Ectodermal cell (in vitro differentiated cells): ENCODE measurements around the gene EVC2.

ENCODE experiments used
- H3K27ac ChIP-seq: 2 replicates; pipeline ENCODE4 v1.7.0; 2013; ENCODE audit warnings: mild to moderate bottlenecking, low read depth, low read length; ENCODE audit not compliant: insufficient read depth, poor library complexity, severe bottlenecking
- H3K27me3 ChIP-seq: 2 replicates; pipeline ENCODE4 v1.7.0; 2013; ENCODE audit warnings: mild to moderate bottlenecking, low read length; ENCODE audit not compliant: insufficient read depth, control insufficient read depth, poor library complexity, severe bottlenecking
- H3K36me3 ChIP-seq: one replicate; pipeline ENCODE4 v1.7.0; 2013; ENCODE audit warnings: low read length; ENCODE audit not compliant: control insufficient read depth, insufficient read depth
- H3K4me1 ChIP-seq: one replicate; pipeline ENCODE4 v1.7.0; 2013; ENCODE audit warnings: low read length; ENCODE audit not compliant: control insufficient read depth, insufficient read depth
- H3K4me3 ChIP-seq: 2 replicates; pipeline ENCODE4 v1.7.0; 2013; ENCODE audit warnings: low read depth, low read length, control low read depth; ENCODE audit not compliant: insufficient read depth
- H3K9me3 ChIP-seq: 2 replicates; pipeline ENCODE4 v1.7.0; 2013; ENCODE audit warnings: mild to moderate bottlenecking, low read length, moderate library complexity; ENCODE audit not compliant: control insufficient read depth
- WGBS, 2 experiments: methylation state at CpG; one replicate each; pipeline ENCODE4 v1.1.7; 2013; ENCODE audit warnings: missing lambda C conversion rate in 2 of 2; 5-methylcytosine and 5-hydroxymethylcytosine counted together

Gene EVC2

GRCh38 chr4:5631352-5632065 is 76.8 kb downstream of the EVC2 start:
- no peaks in the 10 kb centered on the region for H3K36me3 ChIP-seq
- WGBS, 2 experiments, result 94 to 95% methylated on average over 9 of the region's 9 CpGs

GRCh38 chr4:5630762-5631161 is 77.6 kb downstream of the EVC2 start:
- no peaks in the 10 kb centered on the region for H3K4me1 ChIP-seq
- no peak overlapping the region for H3K4me3 ChIP-seq
- no peaks in the 10 kb centered on the region for H3K9me3 ChIP-seq
- H3K27ac ChIP-seq, result no peak overlapping the region
- H3K27me3 ChIP-seq, result no peaks in the 10 kb centered on the region
- WGBS, 2 experiments, result 92 to 99% methylated on average over 3 of the region's 3 CpGs
- no peaks in the 10 kb centered on the region for H3K36me3 ChIP-seq

More at GRCh38 chr4:5631352-5632065, 76.8 kb downstream of the EVC2 start:
- no peak overlapping the region for H3K27ac ChIP-seq
- no peaks in the 10 kb centered on the region for H3K4me1 ChIP-seq
- no peaks in the 10 kb centered on the region for H3K9me3 ChIP-seq
- no peak overlapping the region for H3K4me3 ChIP-seq
- H3K27me3 ChIP-seq, result no peaks in the 10 kb centered on the region

DNA sequence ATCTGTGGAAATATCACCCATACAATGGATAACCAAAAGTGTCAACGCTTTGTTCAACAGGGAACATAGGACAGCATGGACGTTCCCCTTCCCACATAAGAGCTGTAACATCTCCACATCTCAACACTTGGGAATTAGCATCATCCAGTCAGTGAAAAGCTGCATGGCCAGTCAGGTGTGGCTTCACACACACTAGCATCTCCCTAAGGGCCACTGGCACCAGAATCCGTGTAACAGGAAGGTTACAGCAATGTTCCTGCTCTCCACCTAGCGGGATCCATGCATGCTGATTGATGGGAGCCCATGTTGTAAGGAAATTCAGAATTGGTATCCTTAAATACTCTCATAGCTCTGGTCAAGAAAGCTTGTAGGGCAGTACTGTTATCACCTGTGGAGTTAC is 78.8 kb downstream of the EVC2 start:
- Histone ChIP-seq H3K36me3 (peaks cover 4% of the 10 kb centered on the region), H3K27me3 (no peaks in the 10 kb centered on the region), H3K4me3 (no peak overlapping the region), H3K27ac (no peak overlapping the region), H3K4me1 (no peaks in the 10 kb centered on the region), H3K9me3 (no peaks in the 10 kb centered on the region)
- WGBS, 2 experiments, result 94 to 96% methylated on average over 4 of the region's 4 CpGs

- 85 to 100% methylated on average over 2 of the region's 2 CpGs for WGBS, 2 experiments
- no peaks in the 10 kb centered on the region for H3K27me3 ChIP-seq
- H3K4me3 ChIP-seq, result no peak overlapping the region
- H3K9me3 ChIP-seq, result no peaks in the 10 kb centered on the region
- H3K36me3 ChIP-seq, result peaks cover 14% of the 10 kb centered on the region
- no peaks in the 10 kb centered on the region for H3K4me1 ChIP-seq
- no peak overlapping the region for H3K27ac ChIP-seq
These were observed 81.4 kb downstream of the EVC2 start for GRCh38 chr4:5626913-5627312.

GRCh38 chr4:5622596-5622995 is 85.8 kb downstream of the EVC2 start:
- no peaks in the 10 kb centered on the region for H3K4me1 ChIP-seq
- no peak overlapping the region for H3K27ac ChIP-seq
- no peaks in the 10 kb centered on the region for H3K27me3 ChIP-seq
- H3K4me3 ChIP-seq, result no peak overlapping the region
- 96 to 97% methylated on average over 23 of the region's 23 CpGs for WGBS, 2 experiments
- H3K36me3 ChIP-seq, result peaks cover 14% of the 10 kb centered on the region
- no peaks in the 10 kb centered on the region for H3K9me3 ChIP-seq

GRCh38 chr4:5619913-5620625 is 88.3 kb downstream of the EVC2 start:
- H3K27ac ChIP-seq, result no peak overlapping the region
- H3K36me3 ChIP-seq, result peaks cover 18% of the 10 kb centered on the region
- no peaks in the 10 kb centered on the region for H3K4me1 ChIP-seq
- no peak overlapping the region for H3K4me3 ChIP-seq
- H3K9me3 ChIP-seq, result no peaks in the 10 kb centered on the region
- H3K27me3 ChIP-seq, result no peaks in the 10 kb centered on the region
- 80 to 83% methylated on average over 14 of the region's 14 CpGs for WGBS, 2 experiments

GRCh38 chr4:5618051-5618960 is 90.1 kb downstream of the EVC2 start:
- Histone ChIP-seq H3K27me3 (no peaks in the 10 kb centered on the region), H3K27ac (no peak overlapping the region)
- WGBS, 2 experiments, result 95 to 96% methylated on average over 11 of the region's 11 CpGs

GRCh38 chr4:5616331-5616950 is 91.9 kb downstream of the EVC2 start:
- WGBS, 2 experiments, result 94 to 96% methylated on average over 16 of the region's 16 CpGs
- Histone ChIP-seq H3K9me3 (no peaks in the 10 kb centered on the region), H3K4me1 (no peaks in the 10 kb centered on the region), H3K4me3 (no peak overlapping the region), H3K27ac (no peak overlapping the region), H3K36me3 (peaks cover 5% of the 10 kb centered on the region), H3K27me3 (no peaks in the 10 kb centered on the region)

More at GRCh38 chr4:5618051-5618960, 90.1 kb downstream of the EVC2 start:
- Histone ChIP-seq H3K4me1 (no peaks in the 10 kb centered on the region), H3K4me3 (no peak overlapping the region), H3K36me3 (peaks cover 5% of the 10 kb centered on the region), H3K9me3 (no peaks in the 10 kb centered on the region)

DNA sequence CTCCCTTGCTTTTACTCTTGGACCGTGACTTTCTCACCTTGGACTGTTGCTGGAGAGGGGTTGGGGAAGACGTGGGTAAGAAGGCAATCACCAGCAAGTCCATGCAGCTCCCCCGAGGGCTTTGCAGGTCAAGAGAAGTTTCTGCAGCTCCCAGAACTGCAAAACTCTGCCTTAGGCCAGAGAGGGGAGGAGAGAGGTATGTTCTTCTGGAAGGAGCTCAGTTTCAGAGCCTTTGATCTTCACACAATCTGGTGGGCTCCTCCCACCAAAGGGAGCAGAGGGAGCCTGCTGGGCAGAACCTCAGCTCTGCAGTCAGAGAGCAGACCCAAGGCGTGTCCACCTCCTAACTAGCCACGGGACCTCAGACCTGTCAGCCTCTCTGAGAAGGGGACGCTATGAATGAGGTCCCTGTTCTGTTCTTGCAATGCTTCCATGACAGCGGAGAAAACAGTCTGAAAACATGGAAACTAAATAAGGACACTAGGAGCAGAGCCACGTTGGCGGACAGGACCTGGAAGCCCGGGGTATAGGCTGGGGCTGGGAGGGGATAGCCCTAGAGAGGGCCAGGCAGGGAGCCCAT is 92.8 kb downstream of the EVC2 start:
- Histone ChIP-seq H3K36me3 (peaks cover 5% of the 10 kb centered on the region), H3K4me3 (no peak overlapping the region), H3K27me3 (no peaks in the 10 kb centered on the region), H3K9me3 (no peaks in the 10 kb centered on the region), H3K4me1 (no peaks in the 10 kb centered on the region), H3K27ac (no peak overlapping the region)
- 88% methylated on average over 10 of the region's 10 CpGs for WGBS, 2 experiments
